AG04450 (cell line): Measurements from ENCODE around the gene DOCK3. TPM values are rescaled to one million over a fixed set of nuclear protein-coding genes. Genes with fewer than 3 reads are reported as not detected.

Experiments
- CTCF ChIA-PET: fragments of 300-600, 350-600 bp; formaldehyde crosslinking; extraction: SDS; loops from one replicate; lab custom pipeline; 2022; ENCODE audit warnings: antibody characterized with exemption, inconsistent platforms; lab: Charles Lee
- POLR2A ChIA-PET: fragments of 350-600 bp; formaldehyde crosslinking; extraction: SDS; loops from one replicate; lab custom pipeline; 2021; ENCODE audit warnings: antibody characterized with exemption, inconsistent platforms; lab: Yijun Ruan, JAX
- DNase-seq: peaks from one replicate; pipeline ENCODE4 v3.0.0-alpha.2; 2011; ENCODE audit warnings: low read depth, low spot score
- H3K27ac ChIP-seq: one replicate; pipeline ENCODE4 v1.5.1; 2012; ENCODE audit warnings: low read depth, low read length, control low read depth
- H3K27me3 ChIP-seq: one replicate; pipeline ENCODE4 v1.6.0; 2012; ENCODE audit warnings: low read length; ENCODE audit not compliant: control insufficient read depth, insufficient read depth
- H3K4me3 ChIP-seq: 2 replicates; pipeline ENCODE4 v1.5.1; 2011; ENCODE audit warnings: mild to moderate bottlenecking, low read depth, low read length, control low read depth
- H3K9me3 ChIP-seq: 2 replicates; pipeline ENCODE4 v1.5.1; 2012; ENCODE audit warnings: low read length; ENCODE audit not compliant: control insufficient read depth, insufficient read depth
- CTCF ChIP-seq: IDR thresholded peaks from 2 replicates; pipeline ENCODE4 v1.5.1; 2011; ENCODE audit warnings: low read depth, low read length, control low read depth, inconsistent platforms
- polyA plus RNA-seq: library from polyadenylated mRNA; depleted of rRNA; stranded (reverse); fragments of >200 nt; gene quantifications from 2 replicates; pipeline ENCODE4 v1.2.3, GENCODE V29; 2011

DOCK3 gene
- polyA plus RNA-seq, 1 experiment: 0.07 TPM

- POLR2A ChIA-PET: no interaction called here
These were observed 46.1 kb upstream of the DOCK3 start for GRCh38 chr3:50628601-50629000.

GRCh38 chr3:50630394-50630793, 44.3 kb upstream of the DOCK3 start:
- CTCF ChIA-PET: interaction anchor here (0.5 to 3.7 kb wide), 2 partner anchors 14 to 122 kb away, joined by 3 to 14 read pairs; partner anchors contain the start of gene MAPKAPK3
- no peak for DNase-seq

More at GRCh38 chr3:50628601-50629000, 46.1 kb upstream of the DOCK3 start:
- DNase-seq: no peak
- TF ChIP-seq CTCF: no peak
- H3K27ac ChIP-seq: no peak overlapping the region
- H3K27me3 ChIP-seq: no peaks in the 10 kb centered on the region
- CTCF ChIA-PET: interaction anchor here (1.4 to 4.8 kb wide), 2 partner anchors 13 to 472 kb away, joined by 5 to 22 read pairs; partner anchors contain the start of gene MAPKAPK3
- H3K4me3 ChIP-seq: no peak overlapping the region
- no peaks in the 10 kb centered on the region for H3K9me3 ChIP-seq

GRCh38 chr3:50630877-50631276, 43.9 kb upstream of the DOCK3 start:
- ChIA-PET CTCF (interaction anchor here (3.7 kb wide), 1 partner anchor 15 kb away, joined by 14 read pairs; the partner anchor contains the start of gene MAPKAPK3), POLR2A (no interaction called here)
- Histone ChIP-seq H3K4me3 (no peak overlapping the region), H3K27ac (no peak overlapping the region), H3K9me3 (no peaks in the 10 kb centered on the region), H3K27me3 (no peaks in the 10 kb centered on the region)
- no peak for TF ChIP-seq CTCF
- no peak for DNase-seq

More at GRCh38 chr3:50630394-50630793, 44.3 kb upstream of the DOCK3 start:
- Histone ChIP-seq H3K4me3 (no peak overlapping the region), H3K27ac (no peak overlapping the region), H3K9me3 (no peaks in the 10 kb centered on the region), H3K27me3 (no peaks in the 10 kb centered on the region)
- POLR2A ChIA-PET: no interaction called here
- TF ChIP-seq CTCF: no peak

GRCh38 chr3:50632450-50632849, 42.3 kb upstream of the DOCK3 start:
- DNase-seq: no peak
- CTCF ChIA-PET: interaction anchor here (3.7 kb wide), 1 partner anchor 16 kb away, joined by 14 read pairs; the partner anchor contains the start of gene MAPKAPK3

More at GRCh38 chr3:50632450-50632849, 42.3 kb upstream of the DOCK3 start:
- no peaks in the 10 kb centered on the region for H3K27me3 ChIP-seq
- no peak overlapping the region for H3K4me3 ChIP-seq
- TF ChIP-seq CTCF: no peak
- POLR2A ChIA-PET: interaction anchor here (0.7 kb wide), 1 partner anchor 9 kb away, joined by 4 read pairs; no protein-coding TSS in a partner anchor
- H3K27ac ChIP-seq: no peak overlapping the region
- no peaks in the 10 kb centered on the region for H3K9me3 ChIP-seq
